ENCODE measurements around the gene MRAS.
A peak's percentile ranks its signal among the peaks of the same experiment; 100 is the strongest.

Gene MRAS

GRCh38 chr3:138435840-138436239 lies 87.5 kb downstream of the MRAS start:
- Histone ChIP-seq H3K36me3 (ENCODE audit: control insufficient read depth in 4 of 4, insufficient read depth in 4 of 4, low read length in 3 of 4) (no peaks in the 10 kb centered on the region), H3K9me3 (ENCODE audit: control extremely low read depth in 1 of 5, control insufficient read depth in 4 of 5, insufficient read depth in 2 of 5, low read depth in 1 of 5, low read length in 4 of 5) (peaks cover 0 to 7% (median 0%) of the 10 kb centered on the region in 5 experiments), H3K4me1 (ENCODE audit: control extremely low read depth in 1 of 4, control insufficient read depth in 4 of 4, insufficient read depth in 4 of 4, low read length in 3 of 4) (peaks cover 0 to 22% (median 17%) of the 10 kb centered on the region in 4 experiments), H3K4me3 (ENCODE audit: control insufficient read depth in 1 of 7, extremely low read depth in 1 of 7, insufficient read depth in 4 of 7, low read depth in 2 of 7, low read length in 6 of 7) (peak overlapping the region in 1 of 7 experiments; percentile 72), H3K27me3 (replicated peaks in 2 of 5; ENCODE audit: control insufficient read depth in 4 of 5, insufficient read depth in 5 of 5, low read length in 4 of 5) (peaks cover 0 to 63% (median 33%) of the 10 kb centered on the region in 5 experiments), H3K27ac (ENCODE audit: insufficient read depth in 1 of 2, low read depth in 1 of 2, low read length in 2 of 2, poor library complexity in 1 of 2, severe bottlenecking in 2 of 2) (no peak overlapping the region)
- ChIA-PET POLR2A (no interaction called here), CTCF (interaction anchor here (2.1 to 5.5 kb wide), 2 partner anchors 9 to 17 kb away, joined by 8 to 29 read pairs; no protein-coding TSS in a partner anchor)
- 80% methylated on average over 8 of the region's 8 CpGs for WGBS (ENCODE audit: insufficient coverage)
- DNase-seq, result no peak

- CTCF ChIA-PET, result interaction anchor here (0.8 to 1.1 kb wide), 2 partner anchors 18 to 20 kb away, joined by 3 read pairs; no protein-coding TSS in a partner anchor
- 100% methylated on average over 5 of the region's 6 CpGs for WGBS (ENCODE audit: insufficient coverage)
- Histone ChIP-seq H3K4me1 (ENCODE audit: control extremely low read depth in 1 of 4, control insufficient read depth in 4 of 4, insufficient read depth in 4 of 4, low read length in 3 of 4) (peaks cover 0 to 22% (median 17%) of the 10 kb centered on the region in 4 experiments), H3K9me3 (ENCODE audit: control extremely low read depth in 1 of 5, control insufficient read depth in 4 of 5, insufficient read depth in 2 of 5, low read depth in 1 of 5, low read length in 4 of 5) (peaks cover 0 to 7% (median 0%) of the 10 kb centered on the region in 5 experiments), H3K36me3 (ENCODE audit: control insufficient read depth in 4 of 4, insufficient read depth in 4 of 4, low read length in 3 of 4) (no peaks in the 10 kb centered on the region), H3K27me3 (replicated peaks in 2 of 5; ENCODE audit: control insufficient read depth in 4 of 5, insufficient read depth in 5 of 5, low read length in 4 of 5) (peaks cover 0 to 56% (median 33%) of the 10 kb centered on the region in 5 experiments), H3K27ac (ENCODE audit: insufficient read depth in 1 of 2, low read depth in 1 of 2, low read length in 2 of 2, poor library complexity in 1 of 2, severe bottlenecking in 2 of 2) (no peak overlapping the region), H3K4me3 (ENCODE audit: control insufficient read depth in 1 of 7, extremely low read depth in 1 of 7, insufficient read depth in 4 of 7, low read depth in 2 of 7, low read length in 6 of 7) (no peak overlapping the region)
- DNase-seq, result no peak
- POLR2A ChIA-PET, result no interaction called here
Observed at GRCh38 chr3:138437281-138437680, 88.9 kb downstream of the MRAS start.

DNA sequence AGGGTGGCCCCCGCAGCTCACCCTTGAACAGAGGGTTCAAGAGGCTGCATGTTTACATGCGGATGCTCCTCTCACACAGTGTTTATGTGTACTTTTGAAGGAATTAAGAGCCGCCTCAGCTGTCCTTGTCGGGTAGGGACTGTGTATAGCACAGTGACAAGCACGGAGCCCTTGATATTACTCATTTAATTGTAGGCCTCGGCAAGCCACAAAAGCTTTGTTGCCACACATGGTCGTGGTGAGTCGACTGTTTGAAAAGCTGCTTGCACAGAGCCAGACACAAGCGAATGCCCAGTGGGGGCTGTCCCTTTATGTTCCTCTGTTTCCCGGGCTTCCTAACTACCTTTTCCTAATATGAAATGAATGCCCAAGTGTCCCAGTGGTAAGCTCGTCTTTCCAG lies 90.5 kb downstream of the MRAS start:
- Histone ChIP-seq H3K36me3 (ENCODE audit: control insufficient read depth in 4 of 4, insufficient read depth in 4 of 4, low read length in 3 of 4) (no peaks in the 10 kb centered on the region), H3K27ac (ENCODE audit: insufficient read depth in 1 of 2, low read depth in 1 of 2, low read length in 2 of 2, poor library complexity in 1 of 2, severe bottlenecking in 2 of 2) (no peak overlapping the region), H3K27me3 (replicated peaks in 2 of 5; ENCODE audit: control insufficient read depth in 4 of 5, insufficient read depth in 5 of 5, low read length in 4 of 5) (peaks cover 0 to 41% (median 23%) of the 10 kb centered on the region in 5 experiments), H3K4me1 (ENCODE audit: control extremely low read depth in 1 of 4, control insufficient read depth in 4 of 4, insufficient read depth in 4 of 4, low read length in 3 of 4) (peaks cover 0 to 20% (median 16%) of the 10 kb centered on the region in 4 experiments), H3K9me3 (ENCODE audit: control extremely low read depth in 1 of 5, control insufficient read depth in 4 of 5, insufficient read depth in 2 of 5, low read depth in 1 of 5, low read length in 4 of 5) (peaks cover 0 to 4% (median 0%) of the 10 kb centered on the region in 5 experiments), H3K4me3 (ENCODE audit: control insufficient read depth in 1 of 7, extremely low read depth in 1 of 7, insufficient read depth in 4 of 7, low read depth in 2 of 7, low read length in 6 of 7) (no peak overlapping the region)
- ChIA-PET POLR2A (interaction anchor here (0.5 kb wide), 1 partner anchor 9 kb away, joined by 3 read pairs; no protein-coding TSS in a partner anchor), CTCF (interaction anchor here (0.8 to 1.4 kb wide), 4 partner anchors 13 to 110 kb away, joined by 3 to 8 read pairs (median 3); no protein-coding TSS in a partner anchor)
- 92% methylated on average over 10 of the region's 11 CpGs for WGBS (ENCODE audit: insufficient coverage)
- no peak for DNase-seq

- ChIA-PET CTCF (interaction anchor here (0.8 to 1.4 kb wide), 3 partner anchors 13 to 40 kb away, joined by 3 to 8 read pairs (median 3); no protein-coding TSS in a partner anchor), POLR2A (no interaction called here)
- Histone ChIP-seq H3K27me3 (replicated peaks in 2 of 5; ENCODE audit: control insufficient read depth in 4 of 5, insufficient read depth in 5 of 5, low read length in 4 of 5) (peaks cover 0 to 33% (median 20%) of the 10 kb centered on the region in 5 experiments), H3K9me3 (ENCODE audit: control extremely low read depth in 1 of 5, control insufficient read depth in 4 of 5, insufficient read depth in 2 of 5, low read depth in 1 of 5, low read length in 4 of 5) (no peaks in the 10 kb centered on the region), H3K27ac (ENCODE audit: insufficient read depth in 1 of 2, low read depth in 1 of 2, low read length in 2 of 2, poor library complexity in 1 of 2, severe bottlenecking in 2 of 2) (no peak overlapping the region), H3K4me1 (ENCODE audit: control extremely low read depth in 1 of 4, control insufficient read depth in 4 of 4, insufficient read depth in 4 of 4, low read length in 3 of 4) (peaks cover 0 to 12% (median 9%) of the 10 kb centered on the region in 4 experiments), H3K36me3 (ENCODE audit: control insufficient read depth in 4 of 4, insufficient read depth in 4 of 4, low read length in 3 of 4) (no peaks in the 10 kb centered on the region), H3K4me3 (ENCODE audit: control insufficient read depth in 1 of 7, extremely low read depth in 1 of 7, insufficient read depth in 4 of 7, low read depth in 2 of 7, low read length in 6 of 7) (no peak overlapping the region)
- 96% methylated on average over 4 of the region's 4 CpGs for WGBS (ENCODE audit: insufficient coverage)
- DNase-seq, result no peak
Observed at GRCh38 chr3:138439646-138440045, 91.3 kb downstream of the MRAS start.

DNA sequence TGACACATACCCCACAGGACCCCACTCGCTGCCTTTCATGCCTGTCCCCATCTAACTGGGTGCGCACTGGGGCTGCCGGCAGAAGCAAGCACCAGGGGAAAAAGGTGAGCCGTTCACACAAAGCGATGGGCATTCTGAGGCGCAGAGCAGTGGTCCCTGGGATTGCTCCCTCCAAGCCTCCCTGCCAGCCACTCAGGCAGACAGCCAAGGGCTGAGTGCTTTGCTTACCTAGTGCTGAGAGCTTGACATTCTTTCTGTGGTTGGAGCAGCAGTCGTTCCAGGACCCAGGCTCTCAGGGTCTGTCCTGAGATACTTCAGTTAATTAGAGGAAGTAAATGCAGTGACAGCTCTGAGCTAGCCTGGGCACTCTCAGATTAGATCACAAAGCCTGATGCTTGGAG lies 91.7 kb downstream of the MRAS start:
- CTCF ChIA-PET, result interaction anchor here (1.0 kb wide), 1 partner anchor 39 kb away, joined by 3 read pairs; no protein-coding TSS in a partner anchor
- H3K27me3 ChIP-seq (replicated peaks in 2 of 5; ENCODE audit: control insufficient read depth in 4 of 5, insufficient read depth in 5 of 5, low read length in 4 of 5), result peaks cover 0 to 29% (median 20%) of the 10 kb centered on the region in 5 experiments
- no peaks in the 10 kb centered on the region for H3K36me3 ChIP-seq (ENCODE audit: control insufficient read depth in 4 of 4, insufficient read depth in 4 of 4, low read length in 3 of 4)
- no peaks in the 10 kb centered on the region for H3K9me3 ChIP-seq (ENCODE audit: control extremely low read depth in 1 of 5, control insufficient read depth in 4 of 5, insufficient read depth in 2 of 5, low read depth in 1 of 5, low read length in 4 of 5)
- peak in 2 of 3 donors; percentile 47 to 62 for DNase-seq
- H3K27ac ChIP-seq (ENCODE audit: insufficient read depth in 1 of 2, low read depth in 1 of 2, low read length in 2 of 2, poor library complexity in 1 of 2, severe bottlenecking in 2 of 2), result no peak overlapping the region
- POLR2A ChIA-PET, result no interaction called here
- WGBS (ENCODE audit: insufficient coverage), result 60% methylated on average over 3 of the region's 7 CpGs
- H3K4me1 ChIP-seq (ENCODE audit: control extremely low read depth in 1 of 4, control insufficient read depth in 4 of 4, insufficient read depth in 4 of 4, low read length in 3 of 4), result peaks cover 0 to 7% (median 4%) of the 10 kb centered on the region in 4 experiments
- H3K4me3 ChIP-seq (ENCODE audit: control insufficient read depth in 1 of 7, extremely low read depth in 1 of 7, insufficient read depth in 4 of 7, low read depth in 2 of 7, low read length in 6 of 7), result no peak overlapping the region

GRCh38 chr3:138440596-138440995 lies 92.2 kb downstream of the MRAS start:
- Histone ChIP-seq H3K9me3 (ENCODE audit: control extremely low read depth in 1 of 5, control insufficient read depth in 4 of 5, insufficient read depth in 2 of 5, low read depth in 1 of 5, low read length in 4 of 5) (no peaks in the 10 kb centered on the region), H3K27me3 (replicated peaks in 2 of 5; ENCODE audit: control insufficient read depth in 4 of 5, insufficient read depth in 5 of 5, low read length in 4 of 5) (peaks cover 0 to 24% (median 17%) of the 10 kb centered on the region in 5 experiments), H3K4me3 (ENCODE audit: control insufficient read depth in 1 of 7, extremely low read depth in 1 of 7, insufficient read depth in 4 of 7, low read depth in 2 of 7, low read length in 6 of 7) (no peak overlapping the region), H3K4me1 (ENCODE audit: control extremely low read depth in 1 of 4, control insufficient read depth in 4 of 4, insufficient read depth in 4 of 4, low read length in 3 of 4) (peaks cover 0 to 3% (median under 1%) of the 10 kb centered on the region in 4 experiments), H3K27ac (ENCODE audit: insufficient read depth in 1 of 2, low read depth in 1 of 2, low read length in 2 of 2, poor library complexity in 1 of 2, severe bottlenecking in 2 of 2) (no peak overlapping the region), H3K36me3 (ENCODE audit: control insufficient read depth in 4 of 4, insufficient read depth in 4 of 4, low read length in 3 of 4) (no peaks in the 10 kb centered on the region)
- WGBS (ENCODE audit: insufficient coverage), result 100% methylated on average over 2 of the region's 3 CpGs
- no peak for DNase-seq
- CTCF ChIA-PET, result interaction anchor here (0.7 kb wide), 1 partner anchor 38 kb away, joined by 3 read pairs; no protein-coding TSS in a partner anchor
- POLR2A ChIA-PET, result no interaction called here

- Histone ChIP-seq H3K4me1 (ENCODE audit: control extremely low read depth in 1 of 4, control insufficient read depth in 4 of 4, insufficient read depth in 4 of 4, low read length in 3 of 4) (no peaks in the 10 kb centered on the region), H3K9me3 (ENCODE audit: control extremely low read depth in 1 of 5, control insufficient read depth in 4 of 5, insufficient read depth in 2 of 5, low read depth in 1 of 5, low read length in 4 of 5) (no peaks in the 10 kb centered on the region), H3K36me3 (ENCODE audit: control insufficient read depth in 4 of 4, insufficient read depth in 4 of 4, low read length in 3 of 4) (no peaks in the 10 kb centered on the region), H3K27me3 (replicated peaks in 2 of 5; ENCODE audit: control insufficient read depth in 4 of 5, insufficient read depth in 5 of 5, low read length in 4 of 5) (peaks cover 0 to 18% (median 10%) of the 10 kb centered on the region in 5 experiments), H3K4me3 (ENCODE audit: control insufficient read depth in 1 of 7, extremely low read depth in 1 of 7, insufficient read depth in 4 of 7, low read depth in 2 of 7, low read length in 6 of 7) (no peak overlapping the region), H3K27ac (ENCODE audit: insufficient read depth in 1 of 2, low read depth in 1 of 2, low read length in 2 of 2, poor library complexity in 1 of 2, severe bottlenecking in 2 of 2) (no peak overlapping the region)
- no peak for DNase-seq
- 100% methylated on average over 1 of the region's 2 CpGs for WGBS (ENCODE audit: insufficient coverage)
- CTCF ChIA-PET, result interaction anchor here (0.7 kb wide), 1 partner anchor 38 kb away, joined by 3 read pairs; no protein-coding TSS in a partner anchor
- POLR2A ChIA-PET, result no interaction called here
Observed at GRCh38 chr3:138441256-138441655, 92.9 kb downstream of the MRAS start.

Measured in common myeloid progenitor, CD34-positive (primary cell).